GM18858 (cell line): ENCODE data around the gene ATP2A3.

Experiments
- ATAC-seq: cut with Tn5 transposase; IDR thresholded peaks from one replicate; pipeline ENCODE4 v1.9.1; 2021; ENCODE audit not compliant: unreplicated experiment

The ATP2A3 gene

GRCh38 chr17:3913531-3914311, 50.5 kb downstream of the ATP2A3 start:
- no peak for ATAC-seq

GRCh38 chr17:3912827-3913226, 51.4 kb downstream of the ATP2A3 start:
- ATAC-seq: no peak

- peak; percentile 64 for ATAC-seq
These were observed 52.8 kb downstream of the ATP2A3 start for GRCh38 chr17:3911271-3912053.

- ATAC-seq: no peak
These were observed 53.6 kb downstream of the ATP2A3 start for GRCh38 chr17:3910420-3911270.

GRCh38 chr17:3909257-3909656, 55.0 kb downstream of the ATP2A3 start:
- ATAC-seq: no peak

- ATAC-seq: no peak
These were observed 56.6 kb downstream of the ATP2A3 start for GRCh38 chr17:3907483-3908216.

- no peak for ATAC-seq
These were observed 57.4 kb downstream of the ATP2A3 start for GRCh38 chr17:3906881-3907280.

GRCh38 chr17:3905017-3905520, 59.2 kb downstream of the ATP2A3 start:
- ATAC-seq: no peak

- ATAC-seq: no peak
These were observed 59.7 kb downstream of the ATP2A3 start for GRCh38 chr17:3904501-3904900.

- ATAC-seq: no peak
These were observed 60.4 kb downstream of the ATP2A3 start for GRCh38 chr17:3903881-3904290.

GRCh38 chr17:3903051-3903825, 61.0 kb downstream of the ATP2A3 start:
- no peak for ATAC-seq

- ATAC-seq: no peak
These were observed 63.6 kb downstream of the ATP2A3 start for GRCh38 chr17:3900646-3901045.

GRCh38 chr17:3897731-3898130, 66.5 kb downstream of the ATP2A3 start:
- ATAC-seq: no peak

GRCh38 chr17:3896968-3897235, 67.3 kb downstream of the ATP2A3 start:
- ATAC-seq: no peak

GRCh38 chr17:3896108-3896967, 67.9 kb downstream of the ATP2A3 start:
- ATAC-seq: no peak

- ATAC-seq: no peak
These were observed 68.9 kb downstream of the ATP2A3 start for GRCh38 chr17:3895354-3895753.

GRCh38 chr17:3894911-3895343, 69.3 kb downstream of the ATP2A3 start:
- no peak for ATAC-seq

- no peak for ATAC-seq
These were observed 70.0 kb downstream of the ATP2A3 start for GRCh38 chr17:3894188-3894587.

GRCh38 chr17:3893720-3894116, 70.5 kb downstream of the ATP2A3 start:
- ATAC-seq: no peak
